GM18505 (cell line): ENCODE measurements around the gene DDX23.

Source experiments
- ATAC-seq: cut with Tn5 transposase; IDR thresholded peaks from one replicate; pipeline ENCODE4 v1.9.1; 2021; ENCODE audit not compliant: unreplicated experiment
- POLR2A ChIP-seq: IDR thresholded peaks from 4 replicates; pipeline ENCODE4 v1.6.1; 2011; ENCODE audit warnings: borderline replicate concordance; ENCODE audit not compliant: insufficient read depth, insufficient read length; ENCODE audit errors: extremely low read depth

DDX23 gene

DNA sequence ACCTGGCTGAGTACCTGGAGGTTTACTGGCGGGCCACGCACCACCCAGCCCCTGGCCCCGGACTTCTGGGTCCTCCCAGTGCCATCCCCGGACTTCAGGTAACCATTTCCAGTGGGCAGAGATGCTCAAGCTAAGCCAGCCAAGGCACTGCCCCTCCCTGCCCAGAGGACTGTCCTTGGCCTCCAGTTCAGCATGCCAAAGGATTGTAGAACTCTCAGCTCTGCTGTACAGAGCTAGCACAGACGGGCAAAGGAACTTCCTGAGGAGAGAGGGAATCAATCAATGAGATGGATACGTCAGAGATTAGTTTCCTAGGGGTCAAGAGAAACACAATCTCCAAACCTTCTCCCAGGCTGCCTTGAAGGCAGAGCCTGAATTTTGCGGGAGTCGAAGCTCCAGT, 24.9 kb downstream of the DDX23 start:
- no peak for TF ChIP-seq POLR2A
- ATAC-seq: no peak

- TF ChIP-seq POLR2A: no peak
- no peak for ATAC-seq
Measured at GRCh38 chr12:48826209-48826855, 25.6 kb downstream of the DDX23 start.

GRCh38 chr12:48824905-48825304, 27.1 kb downstream of the DDX23 start:
- ATAC-seq: no peak
- TF ChIP-seq POLR2A: no peak

DNA sequence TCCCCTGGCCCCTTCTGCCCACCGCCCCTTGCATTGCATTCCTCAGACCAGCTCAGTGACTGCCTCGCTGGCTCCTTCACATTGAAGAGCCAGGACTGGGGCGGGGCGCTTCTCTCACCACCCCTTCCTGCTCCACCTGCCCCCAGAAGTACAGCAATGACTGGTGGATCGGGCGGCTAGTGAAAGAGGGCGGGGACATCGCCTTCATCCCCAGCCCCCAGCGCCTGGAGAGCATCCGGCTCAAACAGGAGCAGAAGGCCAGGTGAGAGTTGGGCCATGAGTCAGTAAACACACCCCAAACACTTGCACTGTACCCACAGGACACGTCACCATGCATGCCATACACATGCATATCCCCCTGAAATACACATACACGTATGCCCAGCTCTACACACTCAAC, 27.9 kb downstream of the DDX23 start:
- ATAC-seq: no peak
- no peak for TF ChIP-seq POLR2A

- TF ChIP-seq POLR2A: no peak
- no peak for ATAC-seq
Measured at GRCh38 chr12:48823281-48823680, 28.7 kb downstream of the DDX23 start.

DNA sequence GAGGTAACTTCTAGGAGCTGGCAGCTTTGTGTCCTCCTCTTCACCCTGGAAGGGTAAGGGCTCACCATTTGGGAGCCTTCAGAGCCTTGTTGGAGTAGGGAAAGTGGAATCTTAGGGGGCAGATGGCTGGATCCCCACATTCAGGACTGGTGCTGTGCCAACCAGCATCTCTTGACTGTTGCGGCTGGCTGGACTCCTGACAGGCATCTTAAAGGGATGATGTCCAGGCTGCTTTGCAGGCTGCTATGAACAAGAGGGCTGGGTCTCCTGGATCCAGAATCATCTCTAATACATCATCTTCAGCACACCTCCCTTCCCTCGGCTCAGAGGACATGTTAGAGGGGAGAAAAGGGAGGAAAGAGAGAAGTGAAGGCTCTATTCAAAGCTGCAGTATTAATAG, 29.3 kb downstream of the DDX23 start:
- TF ChIP-seq POLR2A: no peak
- ATAC-seq: no peak

DNA sequence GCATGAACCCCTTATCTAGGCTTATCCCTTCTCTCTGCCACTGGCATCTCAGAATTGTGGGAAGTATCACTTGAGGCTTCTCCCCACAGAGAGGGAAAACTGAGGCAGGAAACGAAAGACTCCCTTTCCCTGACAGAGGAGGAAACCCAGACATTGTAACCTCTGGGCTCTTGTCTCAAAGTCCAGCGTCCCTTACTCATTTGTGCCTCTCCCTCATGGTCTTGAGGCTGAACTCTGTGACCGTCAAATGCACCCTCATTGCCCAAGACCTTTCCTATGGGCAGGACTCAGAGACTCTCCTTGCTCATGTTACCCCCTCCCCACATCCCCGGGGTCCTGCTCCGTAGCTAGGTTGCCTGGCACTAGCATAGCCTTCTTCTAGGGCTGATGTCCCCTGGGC, 29.8 kb downstream of the DDX23 start:
- no peak for ATAC-seq

DNA sequence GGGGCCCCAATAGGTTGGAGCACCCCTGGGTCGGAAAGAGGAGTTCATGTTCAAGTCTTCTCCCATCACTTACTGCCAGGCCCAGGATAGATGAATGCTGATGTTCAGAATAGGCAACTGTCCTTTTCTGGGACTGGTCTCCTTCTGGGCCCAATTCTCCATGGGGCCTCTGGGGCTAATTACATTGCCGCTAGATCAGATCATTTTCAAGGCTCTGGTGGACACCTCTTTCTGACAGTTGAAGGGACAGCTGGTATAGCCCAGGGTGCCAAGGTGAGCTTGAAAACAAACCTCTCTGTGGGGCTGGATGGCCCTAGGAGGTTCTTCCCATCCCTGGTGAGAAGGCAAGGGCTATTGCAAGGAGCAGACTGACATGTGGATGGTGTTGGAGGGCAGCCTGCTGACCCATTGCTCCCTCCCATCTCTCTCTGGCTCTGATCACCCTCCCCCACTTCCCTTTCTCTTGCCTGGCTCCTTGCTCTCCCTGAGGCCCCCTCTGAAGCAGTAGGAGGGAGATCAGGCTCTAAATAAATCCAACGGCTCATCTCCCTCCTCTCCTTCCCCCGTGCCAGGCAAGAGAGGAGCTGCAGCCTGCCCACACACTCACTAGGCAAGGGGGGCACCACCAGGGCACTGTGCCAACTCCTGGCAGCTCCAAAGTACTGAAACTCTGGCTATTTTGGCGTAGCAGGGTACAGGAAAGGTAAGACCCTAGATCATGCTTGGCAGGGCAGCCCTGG, 31.8 kb downstream of the DDX23 start:
- ATAC-seq: no peak
- TF ChIP-seq POLR2A: no peak

More for the DNA sequence above, 29.8 kb downstream of the DDX23 start:
- no peak for TF ChIP-seq POLR2A

GRCh38 chr12:48818831-48819590, 33.0 kb downstream of the DDX23 start:
- no peak for ATAC-seq
- no peak for TF ChIP-seq POLR2A

DNA sequence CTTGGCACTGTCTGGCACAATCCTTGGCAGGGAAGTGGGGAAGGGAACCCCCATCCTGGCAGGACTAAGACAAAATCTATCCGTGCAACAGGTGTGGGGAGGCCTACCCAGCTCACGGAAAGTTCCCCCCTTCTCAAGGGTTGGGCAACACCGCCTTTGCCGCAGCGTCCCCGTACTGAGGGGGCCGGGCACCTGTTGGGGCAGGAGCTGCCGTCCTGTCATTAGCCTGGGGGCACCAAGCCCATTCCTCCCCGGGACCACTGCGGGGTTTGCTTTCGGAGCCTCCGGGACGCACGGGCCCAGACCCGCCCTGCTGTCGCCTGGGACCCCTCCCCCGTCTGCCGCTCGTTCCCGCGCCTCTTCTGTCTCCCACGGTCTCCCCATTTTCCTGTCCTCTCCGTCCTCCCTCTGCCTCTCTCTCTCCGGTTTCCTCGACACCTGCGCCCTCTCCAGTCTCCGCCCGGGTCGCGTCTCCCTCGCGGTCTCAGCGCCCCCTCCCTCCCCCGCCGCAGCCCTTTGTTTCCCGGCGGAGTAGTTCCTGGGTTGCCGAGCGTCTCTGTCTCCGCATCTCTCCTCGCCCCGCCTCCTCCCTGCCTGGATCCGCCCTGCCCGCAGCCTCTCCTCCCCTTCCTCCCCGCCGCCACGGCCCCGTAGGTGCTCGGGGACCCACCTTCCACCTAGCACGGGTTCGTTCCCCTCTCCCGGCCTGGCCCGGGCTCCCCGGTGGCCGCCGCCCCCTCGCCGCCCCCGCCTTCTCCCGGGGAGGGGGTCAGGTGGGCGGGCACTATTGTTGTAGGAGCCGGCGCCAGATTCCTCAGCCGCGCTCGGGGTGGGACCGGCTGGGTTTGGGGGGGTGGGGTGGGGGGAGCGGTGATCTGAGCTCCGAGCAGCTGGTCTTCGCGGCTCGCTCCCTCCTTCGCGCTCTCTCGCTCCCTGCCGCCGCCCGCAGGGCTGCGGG, 33.8 kb downstream of the DDX23 start, which contains the start of gene CACNB3:
TSS of gene CACNB3 (plus strand) at position 624 of the 958 bp plus-strand sequence. CDS start 434 bp downstream, outside the sequence.
- ATAC-seq: no peak
- TF ChIP-seq POLR2A: no peak

DNA sequence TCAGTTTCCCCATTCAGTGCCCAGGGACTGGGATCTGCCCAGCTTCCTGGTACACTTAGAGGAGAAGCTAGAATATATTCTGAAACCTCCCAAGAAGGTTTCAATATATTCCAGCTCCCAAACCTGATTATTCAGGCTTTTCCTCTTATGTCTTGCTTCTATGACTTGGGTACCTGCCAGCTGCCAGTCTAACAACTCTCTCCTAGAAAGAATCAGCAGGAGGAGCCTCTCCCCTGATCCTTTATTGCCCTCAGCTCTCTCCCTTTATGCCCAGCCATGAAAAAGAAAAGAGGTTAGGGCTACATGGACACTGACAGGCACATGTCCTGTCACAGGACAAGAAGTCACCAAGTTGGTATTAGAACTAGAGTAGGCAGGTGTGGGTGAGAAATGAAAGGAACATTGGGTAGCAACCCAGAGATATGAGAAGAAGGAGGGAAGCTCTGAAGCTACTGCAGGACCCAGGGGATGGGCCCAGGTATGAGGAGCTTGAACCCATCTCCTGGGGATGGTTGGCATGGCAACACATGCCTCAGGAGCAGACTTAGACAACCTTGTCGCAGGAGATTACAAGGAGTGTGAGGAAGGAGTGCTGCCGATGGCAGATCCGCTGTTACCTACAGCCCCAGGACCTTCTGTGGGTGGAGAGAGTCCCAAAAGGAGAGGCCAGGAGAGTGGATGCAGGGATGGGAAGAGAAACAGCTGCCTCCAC, 35.7 kb downstream of the DDX23 start:
- ATAC-seq: no peak
- no peak for TF ChIP-seq POLR2A
